Transverse colon (tissue), 4 donors: Measurements from ENCODE around the gene IPO5. TPM values are rescaled to one million over a fixed set of nuclear protein-coding genes. Genes with fewer than 3 reads are reported as not detected.

Experiments
- DNase-seq: peaks from one replicate; pipeline ENCODE4 v3.0.0-alpha.2; 2019
- H3K27ac ChIP-seq, 4 donors: fragments of 200-600 bp; sonication (generic); 2 replicates each; pipeline ENCODE4 v1.5.1; 2016 to 2018; ENCODE audit warnings: inconsistent platforms in 4 of 4
- H3K27me3 ChIP-seq: fragments of 200-600 bp; sonication (generic); 2 replicates; pipeline ENCODE4 v1.5.1; 2017; ENCODE audit warnings: inconsistent platforms
- H3K36me3 ChIP-seq, 4 donors: fragments of 200-600 bp; sonication (generic); 2 replicates each; pipeline ENCODE4 v1.5.1; 2017 to 2019; ENCODE audit warnings: inconsistent platforms in 4 of 4
- H3K4me1 ChIP-seq, 4 donors: fragments of 200-600 bp; sonication (generic); 2 replicates each; pipeline ENCODE4 v1.5.1; 2017 to 2020; ENCODE audit warnings: inconsistent platforms in 4 of 4
- H3K4me3 ChIP-seq, 4 donors: fragments of 200-600 bp; sonication (generic); 1 replicate in 1 of 4; 2 replicates in 3 of 4; pipeline versions ENCODE4 v1.5.1 to v1.6.1; 2017 to 2019; ENCODE audit warnings: inconsistent platforms in 4 of 4
- H3K9me3 ChIP-seq, 2 donors: fragments of 200-600 bp; sonication (generic); 2 replicates each; pipeline ENCODE4 v1.5.1; 2017 to 2019; ENCODE audit warnings: inconsistent platforms in 2 of 2
- EP300 ChIP-seq: sonication (generic); formaldehyde crosslinking; IDR thresholded peaks from one replicate; pipeline ENCODE4 v1.6.1; 2017; ENCODE audit warnings: antibody characterized with exemption, low read depth
- POLR2A ChIP-seq: fragments of 450-650 bp; IDR thresholded peaks from one replicate; pipeline ENCODE4 v1.6.1; 2016; ENCODE audit warnings: antibody characterized with exemption, mild to moderate bottlenecking, moderate library complexity
- POLR2AphosphoS5 ChIP-seq, 3 donors: sonication (generic); formaldehyde crosslinking; IDR thresholded peaks; one replicate each; pipeline ENCODE4 v1.6.1; 2016; ENCODE audit warnings: antibody characterized with exemption in 3 of 3
- WGBS, 2 donors: methylation state at CpG; one replicate each; pipeline ENCODE4 v1.1.5; 2018; ENCODE audit warnings: low coverage in 1 of 2; 5-methylcytosine and 5-hydroxymethylcytosine counted together
- in situ Hi-C, 4 donors: fragments of 200-750 bp; cut with MboI; loops; one replicate each; pipeline versions ENCODE4 v1.15.0 to v1.15.1; 2017; ENCODE audit warnings: low sequenced_read_pairs in 3 of 4, low pct_ligation_motif_present in 1 of 4, low pct_unique_long_range_greater_than_20kb in 1 of 4
- intact Hi-C: fragments of 100-400 bp; cut with DNase I; formaldehyde crosslinking; loops from one replicate; pipeline ENCODE4 v1.15.1; 2023; ENCODE audit warnings: low total_unique reads
- total RNA-seq, 4 donors: library from RNA; depleted of rRNA; stranded (reverse); fragments of >200 nt; gene quantifications; one replicate each; pipeline ENCODE4 v1.1.0, GENCODE V29; 2016
- TF ChIP-seq, protein P1 (sequence below), 5 experiments: fragments of 200-600 bp in 3 of 5; fragments of 450-650 bp in 2 of 5; sonication (generic) in 3 of 5; IDR thresholded peaks; 1 replicate in 2 of 5; 2 replicates in 3 of 5; pipeline ENCODE4 v1.5.1; 2016 to 2017; ENCODE audit warnings: antibody characterized with exemption in 5 of 5, inconsistent platforms in 3 of 5, mild to moderate bottlenecking in 2 of 5, moderate library complexity in 1 of 5

IPO5 gene
- total RNA-seq, 4 donors from 2014 or later, result 18.3 to 114 (median 51.9) TPM

DNA sequence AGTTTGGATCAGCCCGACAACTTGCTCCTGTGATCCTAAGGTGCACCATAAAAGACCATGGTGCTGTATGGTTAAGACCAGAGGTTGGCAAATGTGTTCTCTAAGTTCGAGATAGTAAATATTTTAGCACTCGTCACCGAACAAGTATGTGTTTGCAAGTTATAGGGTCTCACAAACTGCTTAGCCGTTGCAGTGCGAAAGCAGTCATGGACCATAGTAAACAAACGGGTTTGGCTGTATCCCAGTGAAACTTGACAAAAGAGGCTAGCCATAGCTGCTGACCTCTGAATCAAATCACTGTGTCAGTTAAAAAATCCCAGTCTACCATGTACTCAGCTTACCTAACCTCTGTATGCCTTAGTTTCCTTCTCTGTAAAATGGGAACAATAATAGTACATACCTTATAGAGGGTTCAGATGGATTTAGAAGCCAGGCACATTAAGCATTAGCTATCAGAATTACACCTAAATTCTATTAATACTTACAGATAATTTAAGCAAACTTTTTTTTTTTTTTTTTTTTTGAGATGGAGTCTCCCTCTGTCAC, 72.1 kb downstream of the IPO5 start:
- DNase-seq, result no peak
- H3K9me3 ChIP-seq, result no peaks in the 10 kb centered on the region
- H3K36me3 ChIP-seq, result peaks cover 0 to 22% (median 0%) of the 10 kb centered on the region in 4 donors
- H3K27me3 ChIP-seq, result no peaks in the 10 kb centered on the region
- intact Hi-C loops (no loop called here), in situ Hi-C loops (no loop called here)
- 73 to 87% methylated on average over 4 to 7 of the region's 7 CpGs for WGBS, 2 donors
- H3K4me3 ChIP-seq, result no peak overlapping the region
- H3K4me1 ChIP-seq, result no peaks in the 10 kb centered on the region
- TF ChIP-seq EP300 (no peak), POLR2AphosphoS5 (IDR thresholded peaks at IDR 0.05) (no peak), POLR2A (no peak)
- TF ChIP-seq, protein P1, sequence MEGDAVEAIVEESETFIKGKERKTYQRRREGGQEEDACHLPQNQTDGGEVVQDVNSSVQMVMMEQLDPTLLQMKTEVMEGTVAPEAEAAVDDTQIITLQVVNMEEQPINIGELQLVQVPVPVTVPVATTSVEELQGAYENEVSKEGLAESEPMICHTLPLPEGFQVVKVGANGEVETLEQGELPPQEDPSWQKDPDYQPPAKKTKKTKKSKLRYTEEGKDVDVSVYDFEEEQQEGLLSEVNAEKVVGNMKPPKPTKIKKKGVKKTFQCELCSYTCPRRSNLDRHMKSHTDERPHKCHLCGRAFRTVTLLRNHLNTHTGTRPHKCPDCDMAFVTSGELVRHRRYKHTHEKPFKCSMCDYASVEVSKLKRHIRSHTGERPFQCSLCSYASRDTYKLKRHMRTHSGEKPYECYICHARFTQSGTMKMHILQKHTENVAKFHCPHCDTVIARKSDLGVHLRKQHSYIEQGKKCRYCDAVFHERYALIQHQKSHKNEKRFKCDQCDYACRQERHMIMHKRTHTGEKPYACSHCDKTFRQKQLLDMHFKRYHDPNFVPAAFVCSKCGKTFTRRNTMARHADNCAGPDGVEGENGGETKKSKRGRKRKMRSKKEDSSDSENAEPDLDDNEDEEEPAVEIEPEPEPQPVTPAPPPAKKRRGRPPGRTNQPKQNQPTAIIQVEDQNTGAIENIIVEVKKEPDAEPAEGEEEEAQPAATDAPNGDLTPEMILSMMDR (IDR thresholded peaks at IDR 0.05), result no peak
- no peak overlapping the region for H3K27ac ChIP-seq

DNA sequence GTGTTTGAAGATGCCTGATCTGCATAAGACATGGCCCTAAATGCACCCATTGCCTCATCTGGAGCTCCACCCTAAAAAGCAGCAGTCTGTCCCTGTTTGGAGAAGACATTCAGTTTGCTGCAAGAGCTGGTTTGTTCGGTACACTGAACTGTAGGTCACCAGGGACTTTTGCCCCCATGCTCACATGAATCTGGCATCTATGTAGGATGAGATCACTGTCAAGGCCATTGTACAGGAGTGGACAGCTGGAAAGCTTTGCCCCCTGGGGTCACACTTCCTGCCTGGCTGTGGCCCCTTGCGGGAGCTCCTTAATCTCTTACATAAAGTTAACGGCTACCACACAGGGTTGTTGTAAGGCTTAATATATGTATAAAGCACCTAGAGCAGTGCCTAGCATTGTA, 73.0 kb downstream of the IPO5 start:
- in situ Hi-C loops, result no loop called here
- WGBS, 2 donors, result 67% methylated on average over 3 of the region's 3 CpGs; no CpG with 5 or more reads in 1 of the 2 donors

DNA sequence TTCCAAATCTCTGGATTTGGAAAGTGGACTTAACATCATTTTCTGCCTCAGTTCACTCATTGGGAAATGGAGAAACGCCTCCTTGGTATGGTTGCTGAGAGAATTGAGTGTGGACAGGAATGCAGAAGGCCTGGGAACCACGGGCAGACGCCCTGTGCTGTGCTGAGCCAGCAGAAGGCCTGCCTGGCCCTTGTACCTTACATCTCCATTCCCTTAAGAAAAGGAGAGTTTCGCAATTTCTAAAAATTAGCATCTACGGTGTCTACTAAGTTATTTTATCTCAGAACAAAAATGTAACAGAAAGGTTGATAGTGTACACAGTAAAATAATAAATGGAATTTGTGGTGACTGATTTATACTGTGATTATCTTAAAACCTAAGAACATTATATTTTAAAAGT, 78.7 kb downstream of the IPO5 start:
- WGBS, 2 donors, result 80 to 90% methylated on average over 4 to 5 of the region's 5 CpGs
- H3K27me3 ChIP-seq, result no peaks in the 10 kb centered on the region
- in situ Hi-C loops, result no loop called here
- no peak overlapping the region for H3K27ac ChIP-seq
- TF ChIP-seq, protein P1 (IDR thresholded peaks at IDR 0.05), result no peak
- TF ChIP-seq EP300 (no peak), POLR2AphosphoS5 (IDR thresholded peaks at IDR 0.05) (no peak), POLR2A (no peak)
- intact Hi-C loops, result no loop called here
- H3K9me3 ChIP-seq, result no peaks in the 10 kb centered on the region
- no peaks in the 10 kb centered on the region for H3K36me3 ChIP-seq
- no peak for DNase-seq
- peaks cover 0 to 3% (median 0%) of the 10 kb centered on the region in 4 donors for H3K4me1 ChIP-seq
- H3K4me3 ChIP-seq, result no peak overlapping the region

More for the DNA sequence above, 73.0 kb downstream of the IPO5 start:
- Histone ChIP-seq H3K4me1 (no peaks in the 10 kb centered on the region), H3K36me3 (peaks cover 0 to 13% (median 0%) of the 10 kb centered on the region in 4 donors), H3K27ac (no peak overlapping the region), H3K4me3 (no peak overlapping the region), H3K27me3 (no peaks in the 10 kb centered on the region), H3K9me3 (no peaks in the 10 kb centered on the region)
- TF ChIP-seq POLR2A, result no peak
- TF ChIP-seq, protein P1 (IDR thresholded peaks at IDR 0.05), result no peak
- TF ChIP-seq EP300, result no peak
- no peak for TF ChIP-seq POLR2AphosphoS5 (IDR thresholded peaks at IDR 0.05)
- intact Hi-C loops, result no loop called here
- DNase-seq, result no peak

DNA sequence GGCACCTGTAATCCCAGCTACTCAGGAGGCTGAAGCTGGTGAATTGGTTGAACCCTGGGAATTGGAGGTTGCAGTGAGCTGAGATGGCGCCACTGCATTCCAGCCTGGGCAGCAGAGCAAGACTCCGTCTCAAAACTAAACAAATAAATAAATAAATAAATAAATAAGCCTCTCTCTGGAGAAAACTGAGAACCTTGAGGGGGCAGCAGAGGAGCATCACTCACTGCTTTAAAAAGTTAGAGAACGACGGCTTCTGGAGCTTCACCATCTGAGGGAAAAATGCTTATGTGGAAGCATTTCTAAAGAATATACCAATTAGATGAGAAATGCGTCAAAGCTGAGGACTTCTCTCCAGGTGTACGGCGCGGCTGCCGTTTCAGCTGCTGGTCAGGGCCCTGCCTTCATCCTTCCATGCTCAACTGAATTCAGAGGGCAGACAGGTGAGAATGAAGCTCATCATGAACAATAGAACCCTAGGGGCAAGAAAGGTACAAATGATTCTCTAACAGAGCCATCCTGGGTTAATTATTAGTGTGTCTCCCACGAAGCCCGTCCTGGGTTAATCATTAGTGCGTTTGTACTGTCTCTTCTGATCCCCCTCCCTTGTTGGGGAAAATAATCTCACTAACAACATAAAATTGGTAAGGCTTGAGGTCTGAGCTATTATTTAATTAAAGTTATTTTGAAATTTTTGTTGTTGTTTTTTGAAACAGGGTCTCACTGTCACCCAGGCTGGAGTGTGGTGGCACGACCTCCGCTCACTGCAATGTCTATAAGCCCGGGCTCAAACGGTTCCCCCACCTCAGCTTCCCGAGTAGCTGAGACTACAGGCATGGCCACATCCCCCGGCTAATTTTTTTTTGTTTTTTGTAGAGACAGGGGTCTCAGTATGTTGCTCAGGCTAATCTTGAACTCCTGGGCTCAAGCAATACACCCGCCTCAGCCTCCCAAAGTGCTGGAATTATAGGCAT, 80.1 kb downstream of the IPO5 start:
- H3K4me3 ChIP-seq, result no peak overlapping the region
- H3K27me3 ChIP-seq, result no peaks in the 10 kb centered on the region
- no peaks in the 10 kb centered on the region for H3K9me3 ChIP-seq
- DNase-seq, result no peak
- 43 to 55% methylated on average over 18 to 19 of the region's 19 CpGs for WGBS, 2 donors
- no peaks in the 10 kb centered on the region for H3K36me3 ChIP-seq
- TF ChIP-seq POLR2AphosphoS5 (IDR thresholded peaks at IDR 0.05), result no peak
- TF ChIP-seq, protein P1 (IDR thresholded peaks at IDR 0.05), result peak in 2 of 5 experiments; percentile 7 to 17
- in situ Hi-C loops, result no loop called here
- no peak overlapping the region for H3K27ac ChIP-seq
- intact Hi-C loops, result no loop called here
- H3K4me1 ChIP-seq, result peaks cover 0 to 3% (median 0%) of the 10 kb centered on the region in 4 donors
